HEK293T (cell line): ENCODE results near the gene MAG.

Source experiments
- CTCF ChIA-PET: fragments of 350-600 bp; formaldehyde crosslinking; extraction: SDS; loops from one replicate; lab custom pipeline; 2021; ENCODE audit warnings: antibody characterized with exemption, inconsistent platforms; lab: Yijun Ruan, JAX
- POLR2A ChIA-PET: fragments of 350-600 bp; formaldehyde crosslinking; extraction: SDS; loops from one replicate; lab custom pipeline; 2020; ENCODE audit warnings: antibody characterized with exemption, inconsistent platforms; lab: Yijun Ruan, JAX
- DNase-seq: peaks from one replicate; pipeline ENCODE4 v3.0.0; 2012; ENCODE audit warnings: mixed read lengths; ENCODE audit errors: extremely low spot score
- ARNT ChIP-seq: fragments of 450-650 bp; IDR thresholded peaks from 2 replicates; pipeline ENCODE4 v1.6.1; 2017; ENCODE audit warnings: mild to moderate bottlenecking
- BHLHE40 ChIP-seq: fragments of 450-650 bp; IDR thresholded peaks from 2 replicates; pipeline ENCODE4 v1.6.1; 2016; ENCODE audit warnings: mild to moderate bottlenecking, moderate library complexity, borderline replicate concordance
- CTBP1 ChIP-seq: fragments of 450-650 bp; IDR thresholded peaks from 2 replicates; pipeline ENCODE4 v1.6.1; 2016; ENCODE audit warnings: borderline replicate concordance
- ELF4 ChIP-seq: fragments of 450-650 bp; IDR thresholded peaks from 2 replicates; pipeline ENCODE4 v1.6.1; 2017; ENCODE audit warnings: antibody characterized with exemption
- FOXA1 ChIP-seq: fragments of 450-650 bp; IDR thresholded peaks from 2 replicates; pipeline ENCODE4 v1.6.1; 2016; ENCODE audit warnings: mild to moderate bottlenecking
- FOXK2 ChIP-seq: fragments of 450-650 bp; IDR thresholded peaks from 2 replicates; pipeline ENCODE4 v1.6.1; 2016; ENCODE audit warnings: mild to moderate bottlenecking
- FOXM1 ChIP-seq: fragments of 450-650 bp; IDR thresholded peaks from 2 replicates; pipeline ENCODE4 v1.6.1; 2017; ENCODE audit warnings: mild to moderate bottlenecking, borderline replicate concordance
- HDGF ChIP-seq: fragments of 450-650 bp; IDR thresholded peaks from 2 replicates; pipeline ENCODE4 v1.6.1; 2017; ENCODE audit warnings: antibody characterized with exemption, borderline replicate concordance
- L3MBTL2 ChIP-seq: fragments of 450-650 bp; conservative IDR thresholded peaks from 2 replicates; pipeline ENCODE4 v1.6.1; 2016; ENCODE audit warnings: mild to moderate bottlenecking
- LEF1 ChIP-seq: fragments of 450-650 bp; IDR thresholded peaks from 2 replicates; pipeline ENCODE4 v1.6.1; 2017; ENCODE audit warnings: mild to moderate bottlenecking, borderline replicate concordance
- NFRKB ChIP-seq: fragments of 450-650 bp; IDR thresholded peaks from 2 replicates; pipeline ENCODE4 v1.6.1; 2016; ENCODE audit warnings: mild to moderate bottlenecking, moderate library complexity
- SP1 ChIP-seq: fragments of 450-650 bp; IDR thresholded peaks from 2 replicates; pipeline ENCODE4 v1.6.1; 2017
- SUZ12 ChIP-seq: fragments of 450-650 bp; IDR thresholded peaks from 2 replicates; pipeline ENCODE4 v1.6.1; 2016; ENCODE audit warnings: mild to moderate bottlenecking
- TARDBP ChIP-seq: fragments of 450-650 bp; IDR thresholded peaks from 2 replicates; pipeline ENCODE4 v1.6.1; 2016
- ZNF384 ChIP-seq: fragments of 450-650 bp; IDR thresholded peaks from 2 replicates; pipeline ENCODE4 v1.6.1; 2016
- TF ChIP-seq, protein P1 (sequence below): fragments of 450-650 bp; IDR thresholded peaks from 2 replicates; pipeline ENCODE4 v1.6.1; 2016

Gene MAG

GRCh38 chr19:35290381-35291127, 1.4 kb upstream of the MAG start:
- POLR2A ChIA-PET: no interaction called here
- TF ChIP-seq SP1 (no peak), ARNT (no peak), L3MBTL2 (no peak), NFRKB (no peak), SUZ12 (no peak), BHLHE40 (no peak), TARDBP (no peak), CTBP1 (no peak), ELF4 (no peak), ZNF384 (no peak), FOXA1 (no peak), FOXK2 (no peak), LEF1 (no peak), HDGF (no peak), FOXM1 (no peak)
- TF ChIP-seq, protein P1, sequence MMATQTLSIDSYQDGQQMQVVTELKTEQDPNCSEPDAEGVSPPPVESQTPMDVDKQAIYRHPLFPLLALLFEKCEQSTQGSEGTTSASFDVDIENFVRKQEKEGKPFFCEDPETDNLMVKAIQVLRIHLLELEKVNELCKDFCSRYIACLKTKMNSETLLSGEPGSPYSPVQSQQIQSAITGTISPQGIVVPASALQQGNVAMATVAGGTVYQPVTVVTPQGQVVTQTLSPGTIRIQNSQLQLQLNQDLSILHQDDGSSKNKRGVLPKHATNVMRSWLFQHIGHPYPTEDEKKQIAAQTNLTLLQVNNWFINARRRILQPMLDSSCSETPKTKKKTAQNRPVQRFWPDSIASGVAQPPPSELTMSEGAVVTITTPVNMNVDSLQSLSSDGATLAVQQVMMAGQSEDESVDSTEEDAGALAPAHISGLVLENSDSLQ: no peak
- CTCF ChIA-PET: no interaction called here
- DNase-seq: no peak

GRCh38 chr19:35291259-35291658, 702 bp upstream of the MAG start:
- no peak for TF ChIP-seq HDGF
- TF ChIP-seq FOXA1: no peak
- TF ChIP-seq ELF4: no peak
- TF ChIP-seq ZNF384: no peak
- TF ChIP-seq NFRKB: no peak
- no peak for TF ChIP-seq FOXM1
- TF ChIP-seq TARDBP: no peak
- ChIA-PET POLR2A (no interaction called here), CTCF (no interaction called here)
- no peak for DNase-seq

GRCh38 chr19:35292421-35293362, 731 bp downstream of the MAG start:
- DNase-seq: no peak
- ChIA-PET CTCF (no interaction called here), POLR2A (no interaction called here)
- TF ChIP-seq FOXA1 (no peak), ELF4 (no peak), LEF1 (no peak), ZNF384 (no peak), SUZ12 (no peak), L3MBTL2 (no peak), ARNT (no peak), SP1 (no peak), TARDBP (no peak), FOXK2 (no peak), HDGF (no peak), FOXM1 (no peak)

DNA sequence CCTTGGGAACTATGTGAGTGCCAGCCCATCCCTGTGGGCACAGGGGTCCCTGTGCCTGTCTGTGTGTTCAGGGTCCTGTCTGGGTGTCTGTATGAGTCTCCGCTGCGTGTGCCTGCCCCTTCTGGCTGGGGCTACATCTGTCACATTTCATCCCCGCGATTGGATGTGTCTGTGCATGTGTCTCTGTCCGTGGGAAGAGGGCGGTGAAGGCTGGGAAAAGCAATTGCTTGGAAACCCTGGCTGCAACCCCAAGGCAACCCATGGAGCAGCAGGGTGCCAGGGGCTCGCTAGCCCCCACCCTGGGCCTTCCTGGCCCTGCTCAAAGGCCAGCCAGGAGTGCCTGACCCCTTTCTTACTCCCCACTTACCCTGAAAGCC, 1.4 kb downstream of the MAG start:
- ChIA-PET CTCF (no interaction called here), POLR2A (no interaction called here)
- no peak for DNase-seq
- TF ChIP-seq BHLHE40: no peak
- TF ChIP-seq SUZ12: no peak
- TF ChIP-seq FOXA1: no peak
- TF ChIP-seq ARNT: no peak

- DNase-seq: no peak
- ChIA-PET POLR2A (no interaction called here), CTCF (no interaction called here)
- TF ChIP-seq ZNF384: no peak
- TF ChIP-seq FOXA1: no peak
- TF ChIP-seq ARNT: no peak
- TF ChIP-seq LEF1: no peak
- no peak for TF ChIP-seq SP1
- no peak for TF ChIP-seq FOXK2
- TF ChIP-seq HDGF: no peak
- no peak for TF ChIP-seq ELF4
- no peak for TF ChIP-seq TARDBP
- TF ChIP-seq, protein P1: no peak
- no peak for TF ChIP-seq NFRKB
- TF ChIP-seq SUZ12: no peak
- no peak for TF ChIP-seq CTBP1
- no peak for TF ChIP-seq L3MBTL2
- no peak for TF ChIP-seq BHLHE40
- no peak for TF ChIP-seq FOXM1
Measured at GRCh38 chr19:35293808-35294207, 1.8 kb downstream of the MAG start.

GRCh38 chr19:35294328-35294727, 2.4 kb downstream of the MAG start:
- no peak for DNase-seq
- TF ChIP-seq CTBP1 (no peak), FOXK2 (no peak), HDGF (no peak), SP1 (no peak), LEF1 (no peak), ZNF384 (no peak), SUZ12 (no peak), ELF4 (no peak), FOXM1 (no peak)
- CTCF ChIA-PET: no interaction called here
- POLR2A ChIA-PET: no interaction called here
